CD4-positive, alpha-beta T cell treated with Interleukin-15 for 1 hour (primary cell): ENCODE data around the gene B3GNT5.
"Not testable (repeated sequence)": the region's sequence is repeated elsewhere in the genome, so short reads cannot be mapped to it uniquely, and the experiment has no call there.

Experiments used
- DNase-seq: peaks from one replicate; pipeline ENCODE4 v3.0.0-alpha.2; 2020

Gene B3GNT5

GRCh38 chr3:183252973-183253527 is at the start of gene B3GNT5:
Gene B3GNT5 (plus strand): TSS chr3:183253253. CDS start chr3:183269799, 16,546 bp downstream.
- DNase-seq = no peak

GRCh38 chr3:183203670-183204069 is 49.4 kb upstream of the B3GNT5 start:
- no peak for DNase-seq

- DNase-seq = no peak
These were observed 44.8 kb upstream of the B3GNT5 start for GRCh38 chr3:183208260-183208659.

GRCh38 chr3:183208800-183209199 is 44.3 kb upstream of the B3GNT5 start:
- no peak for DNase-seq

- no peak for DNase-seq
These were observed 42.7 kb upstream of the B3GNT5 start for GRCh38 chr3:183210341-183210740.

- DNase-seq = peak; percentile 45
These were observed 42.2 kb upstream of the B3GNT5 start for GRCh38 chr3:183210862-183211341.

GRCh38 chr3:183211352-183211751 is 41.7 kb upstream of the B3GNT5 start:
- no peak for DNase-seq

- no peak for DNase-seq
These were observed 41.0 kb upstream of the B3GNT5 start for GRCh38 chr3:183212096-183212495.

GRCh38 chr3:183212565-183212964 is 40.5 kb upstream of the B3GNT5 start:
- peak; percentile 58 for DNase-seq

- no peak for DNase-seq
These were observed 39.4 kb upstream of the B3GNT5 start for GRCh38 chr3:183213415-183214276.

GRCh38 chr3:183214277-183214612 is 38.8 kb upstream of the B3GNT5 start:
- no peak for DNase-seq

GRCh38 chr3:183215591-183216202 is 37.4 kb upstream of the B3GNT5 start:
- DNase-seq = no peak

- DNase-seq = no peak
These were observed 35.3 kb upstream of the B3GNT5 start for GRCh38 chr3:183217548-183218332.

GRCh38 chr3:183218826-183219225 is 34.2 kb upstream of the B3GNT5 start:
- DNase-seq = no peak

GRCh38 chr3:183220828-183221227 is 32.2 kb upstream of the B3GNT5 start:
- no peak for DNase-seq

- DNase-seq = no peak
These were observed 30.3 kb upstream of the B3GNT5 start for GRCh38 chr3:183222631-183223235.

GRCh38 chr3:183224180-183224970 is 28.7 kb upstream of the B3GNT5 start:
- DNase-seq = no peak

- no peak for DNase-seq
These were observed 26.6 kb upstream of the B3GNT5 start for GRCh38 chr3:183226333-183226890.

- DNase-seq = no peak
These were observed 25.5 kb upstream of the B3GNT5 start for GRCh38 chr3:183227586-183227985.

GRCh38 chr3:183229178-183229577 is 23.9 kb upstream of the B3GNT5 start:
- DNase-seq = no peak

- not testable (repeated sequence) for DNase-seq
These were observed 22.8 kb upstream of the B3GNT5 start for GRCh38 chr3:183230251-183230650.

- DNase-seq = no peak
These were observed 22.2 kb upstream of the B3GNT5 start for GRCh38 chr3:183230826-183231225.
